Skeletal muscle satellite cell (primary cell): ENCODE measurements around the gene CACNA1S.

Experiments
- H3K27me3 ChIP-seq: 2 replicates; pipeline ENCODE4 v1.7.0; 2013; ENCODE audit warnings: low read length; ENCODE audit not compliant: control insufficient read depth, insufficient read depth
- H3K36me3 ChIP-seq: 2 replicates; pipeline ENCODE4 v1.7.0; 2013; ENCODE audit warnings: mild to moderate bottlenecking, control low read depth, low read length; ENCODE audit not compliant: insufficient read depth
- H3K4me1 ChIP-seq: 2 replicates; pipeline ENCODE4 v1.7.0; 2013; ENCODE audit warnings: low read length; ENCODE audit not compliant: control insufficient read depth, insufficient read depth
- H3K4me2 ChIP-seq: 2 replicates; pipeline ENCODE4 v1.7.0; 2013; ENCODE audit warnings: mild to moderate bottlenecking, low read length
- H3K4me3 ChIP-seq: 2 replicates; pipeline ENCODE4 v1.7.0; 2013; ENCODE audit warnings: low read length
- H3K9ac ChIP-seq: 2 replicates; pipeline ENCODE4 v1.7.0; 2013; ENCODE audit warnings: mild to moderate bottlenecking, low read depth, low read length, moderate library complexity
- H3K9me3 ChIP-seq: replicated peaks from 2 replicates; pipeline ENCODE4 v1.7.0; 2013; ENCODE audit warnings: mild to moderate bottlenecking, control low read depth, low read length

CACNA1S gene

DNA sequence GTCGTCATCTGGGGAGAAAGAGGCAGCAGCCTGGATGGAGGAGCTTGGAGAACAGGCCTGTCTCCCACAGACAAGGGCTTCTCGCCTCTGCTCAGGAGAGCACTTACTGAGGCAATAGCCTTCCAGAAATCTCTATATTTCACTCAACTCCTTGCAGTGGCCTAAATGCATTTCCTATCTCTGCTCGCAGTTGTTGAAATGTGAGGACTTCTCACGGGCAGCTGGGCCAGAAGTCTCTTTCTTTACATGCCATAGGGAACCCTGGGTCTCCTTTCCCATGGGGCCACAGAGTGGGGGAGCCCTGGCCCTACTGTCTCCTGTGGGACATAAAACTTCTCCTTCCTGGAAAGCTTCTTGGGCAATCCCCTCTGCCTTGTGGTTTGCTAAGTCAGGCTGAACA, 45.2 kb downstream of the CACNA1S start:
- H3K9me3 ChIP-seq: no peaks in the 10 kb centered on the region
- no peak overlapping the region for H3K4me2 ChIP-seq
- H3K27me3 ChIP-seq: peaks cover 79% of the 10 kb centered on the region
- no peaks in the 10 kb centered on the region for H3K36me3 ChIP-seq
- no peak overlapping the region for H3K4me3 ChIP-seq
- no peaks in the 10 kb centered on the region for H3K4me1 ChIP-seq
- no peak overlapping the region for H3K9ac ChIP-seq

DNA sequence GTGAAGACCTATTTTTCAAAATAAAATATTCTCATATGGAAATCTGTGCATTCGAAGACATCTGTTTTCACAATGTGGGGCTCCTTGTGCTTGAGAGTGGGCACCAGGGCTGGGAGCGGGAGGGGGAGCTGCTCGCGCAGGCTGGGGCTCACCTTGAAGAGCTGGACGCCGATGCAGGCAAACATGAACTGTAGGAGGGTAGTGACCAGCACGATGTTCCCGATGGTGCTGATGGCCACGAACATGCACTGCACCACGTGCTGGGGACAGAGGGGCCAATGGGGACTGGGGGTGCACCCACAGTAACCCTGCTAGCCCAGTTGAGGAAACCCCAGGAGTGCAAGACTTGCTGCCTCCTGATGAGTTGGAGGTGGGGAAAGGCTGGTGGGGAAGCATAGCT, 46.5 kb downstream of the CACNA1S start:
- no peaks in the 10 kb centered on the region for H3K4me1 ChIP-seq
- H3K27me3 ChIP-seq: peaks cover 77% of the 10 kb centered on the region
- no peak overlapping the region for H3K4me2 ChIP-seq
- H3K36me3 ChIP-seq: no peaks in the 10 kb centered on the region
- H3K9me3 ChIP-seq: no peaks in the 10 kb centered on the region
- no peak overlapping the region for H3K4me3 ChIP-seq
- H3K9ac ChIP-seq: no peak overlapping the region

DNA sequence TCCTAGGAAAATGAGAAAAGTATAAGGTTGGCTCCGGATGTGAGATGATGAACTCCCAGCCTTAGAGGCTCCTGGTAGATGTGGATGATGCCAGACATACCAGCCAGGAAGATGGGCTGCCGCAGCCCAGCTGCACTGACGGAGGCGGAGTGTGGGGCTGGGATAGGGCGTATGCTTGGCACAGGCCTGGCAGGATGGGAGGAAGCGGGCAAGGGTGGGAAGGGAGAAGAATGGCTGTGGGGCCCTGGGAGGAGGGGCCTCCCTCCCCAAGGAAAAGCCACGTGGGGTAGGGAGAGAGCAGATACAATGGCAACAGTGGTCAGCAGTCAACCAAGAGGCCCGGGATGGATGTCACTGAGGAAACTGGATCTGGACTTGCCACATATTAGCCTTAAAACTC, 47.4 kb downstream of the CACNA1S start:
- Histone ChIP-seq H3K9ac (no peak overlapping the region), H3K27me3 (peaks cover 77% of the 10 kb centered on the region), H3K9me3 (no peaks in the 10 kb centered on the region), H3K4me3 (no peak overlapping the region), H3K4me2 (no peak overlapping the region), H3K4me1 (no peaks in the 10 kb centered on the region), H3K36me3 (no peaks in the 10 kb centered on the region)

DNA sequence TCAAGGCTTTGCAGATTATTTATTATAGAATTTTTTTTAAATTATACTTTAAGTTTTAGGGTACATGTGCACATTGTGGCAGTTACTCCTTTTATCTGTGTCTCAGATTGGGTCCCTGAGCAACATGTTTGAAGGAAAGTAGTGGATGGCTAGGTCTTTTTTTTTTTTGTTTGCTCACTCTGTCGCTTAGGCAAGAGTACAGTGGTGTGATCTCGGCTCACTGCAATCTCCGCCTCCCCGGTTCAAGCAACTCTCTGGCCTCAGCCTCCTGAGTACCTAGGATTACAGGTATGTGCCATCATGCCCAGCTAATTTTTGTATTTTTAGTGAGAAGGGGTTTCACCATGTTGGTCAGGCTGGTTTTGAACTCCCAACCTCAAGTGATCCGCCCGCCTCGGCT, 49.1 kb downstream of the CACNA1S start:
- H3K9ac ChIP-seq: no peak overlapping the region
- no peaks in the 10 kb centered on the region for H3K36me3 ChIP-seq
- H3K9me3 ChIP-seq: no peaks in the 10 kb centered on the region
- no peak overlapping the region for H3K4me3 ChIP-seq
- H3K4me1 ChIP-seq: no peaks in the 10 kb centered on the region
- no peak overlapping the region for H3K4me2 ChIP-seq
- H3K27me3 ChIP-seq: peaks cover 82% of the 10 kb centered on the region

DNA sequence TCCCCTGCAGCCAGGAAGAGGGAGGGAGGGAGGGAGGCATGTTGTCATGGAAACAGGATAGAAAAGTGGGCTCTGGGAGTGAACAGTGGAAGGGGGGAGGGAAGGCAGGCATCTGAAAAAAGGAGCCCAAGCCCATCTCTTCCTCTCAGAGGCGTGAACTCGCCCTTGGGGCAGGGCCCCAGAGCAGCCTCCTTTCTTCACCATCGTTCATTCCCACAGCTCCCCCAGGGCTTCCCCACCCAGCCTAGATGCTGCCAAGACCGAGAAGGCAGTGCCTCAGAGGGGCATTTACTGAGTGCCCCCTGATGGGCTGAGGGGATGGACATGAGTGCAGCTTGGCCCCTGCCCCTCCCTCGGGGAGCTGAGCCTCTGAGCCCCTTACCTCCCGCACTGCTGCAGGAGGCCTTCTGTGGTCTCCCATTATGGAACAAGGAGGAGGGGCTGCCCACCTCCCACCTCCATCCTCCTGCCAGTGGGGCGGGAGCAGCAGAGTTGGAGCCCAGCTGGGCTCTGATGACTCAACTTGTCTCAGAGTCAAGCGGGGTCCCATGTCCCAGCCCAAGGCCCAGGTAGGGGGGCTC, 49.6 kb downstream of the CACNA1S start:
- peaks cover 82% of the 10 kb centered on the region for H3K27me3 ChIP-seq
- H3K36me3 ChIP-seq: no peaks in the 10 kb centered on the region
- H3K9ac ChIP-seq: no peak overlapping the region
- H3K9me3 ChIP-seq: no peaks in the 10 kb centered on the region
- no peak overlapping the region for H3K4me3 ChIP-seq
- no peaks in the 10 kb centered on the region for H3K4me1 ChIP-seq
- H3K4me2 ChIP-seq: no peak overlapping the region

DNA sequence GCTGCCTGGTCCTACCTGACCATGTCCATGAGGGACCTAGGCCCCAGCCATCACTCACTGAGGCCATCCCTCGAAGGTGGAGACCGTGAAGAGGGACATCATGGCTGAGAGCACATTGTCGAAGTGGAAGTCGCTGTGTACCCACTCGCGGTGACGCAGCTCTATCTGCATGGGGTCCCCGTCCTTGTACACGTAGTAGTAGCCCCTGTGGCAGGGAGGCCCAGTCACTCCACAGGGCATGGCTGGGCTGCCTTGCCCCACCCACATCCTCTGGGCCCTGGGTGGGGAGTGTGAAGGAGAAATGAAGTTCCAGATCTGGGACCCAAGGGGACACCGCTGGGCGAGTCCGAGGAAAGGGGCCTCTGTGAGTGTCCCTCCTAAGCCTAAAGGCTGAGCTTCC, 50.3 kb downstream of the CACNA1S start:
- Histone ChIP-seq H3K9ac (no peak overlapping the region), H3K9me3 (no peaks in the 10 kb centered on the region), H3K36me3 (no peaks in the 10 kb centered on the region), H3K4me2 (no peak overlapping the region), H3K27me3 (peaks cover 81% of the 10 kb centered on the region), H3K4me3 (no peak overlapping the region), H3K4me1 (no peaks in the 10 kb centered on the region)

DNA sequence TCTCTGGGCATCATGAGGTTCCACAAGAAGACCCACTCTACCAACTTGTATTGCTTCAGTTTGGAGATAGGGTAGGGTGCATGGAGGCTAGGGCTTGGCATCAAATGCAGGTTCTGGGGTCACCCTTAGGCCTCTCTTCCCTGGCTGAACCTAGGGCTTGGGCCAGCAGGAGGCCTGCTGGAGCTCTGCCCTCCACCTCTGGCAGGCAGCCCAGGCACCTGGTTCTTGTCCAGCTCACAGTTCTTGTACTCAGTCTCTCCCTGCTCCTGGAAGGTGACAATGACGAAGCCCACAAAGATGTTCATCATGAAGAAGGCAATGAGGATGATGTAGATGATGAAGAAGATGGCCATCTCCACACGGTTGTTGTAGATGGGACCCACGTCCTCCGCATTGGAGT, 51.2 kb downstream of the CACNA1S start:
- no peak overlapping the region for H3K4me3 ChIP-seq
- no peak overlapping the region for H3K4me2 ChIP-seq
- H3K36me3 ChIP-seq: no peaks in the 10 kb centered on the region
- no peaks in the 10 kb centered on the region for H3K9me3 ChIP-seq
- H3K27me3 ChIP-seq: peaks cover 81% of the 10 kb centered on the region
- H3K4me1 ChIP-seq: no peaks in the 10 kb centered on the region
- no peak overlapping the region for H3K9ac ChIP-seq

DNA sequence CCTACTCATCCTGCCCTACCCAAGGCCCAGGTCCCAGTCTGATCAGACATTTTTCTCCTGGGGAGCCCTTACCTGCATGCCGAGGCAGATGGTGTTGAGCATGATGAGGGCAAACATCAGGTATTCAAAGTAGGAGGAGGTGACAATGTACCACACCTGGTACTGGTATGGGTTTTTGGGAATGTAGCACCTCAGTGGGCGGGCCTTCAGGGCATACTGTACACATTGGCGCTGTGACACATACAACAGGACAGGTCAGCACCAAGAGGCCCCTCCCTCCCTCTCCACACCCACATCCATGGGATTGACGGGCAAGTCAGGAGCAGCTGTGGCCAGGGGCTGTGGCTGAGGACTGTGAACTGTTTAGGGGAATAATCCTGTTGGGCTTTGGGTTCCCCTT, 51.6 kb downstream of the CACNA1S start:
- Histone ChIP-seq H3K9ac (no peak overlapping the region), H3K27me3 (peaks cover 81% of the 10 kb centered on the region), H3K4me3 (no peak overlapping the region), H3K4me1 (no peaks in the 10 kb centered on the region), H3K4me2 (no peak overlapping the region), H3K36me3 (no peaks in the 10 kb centered on the region), H3K9me3 (no peaks in the 10 kb centered on the region)

DNA sequence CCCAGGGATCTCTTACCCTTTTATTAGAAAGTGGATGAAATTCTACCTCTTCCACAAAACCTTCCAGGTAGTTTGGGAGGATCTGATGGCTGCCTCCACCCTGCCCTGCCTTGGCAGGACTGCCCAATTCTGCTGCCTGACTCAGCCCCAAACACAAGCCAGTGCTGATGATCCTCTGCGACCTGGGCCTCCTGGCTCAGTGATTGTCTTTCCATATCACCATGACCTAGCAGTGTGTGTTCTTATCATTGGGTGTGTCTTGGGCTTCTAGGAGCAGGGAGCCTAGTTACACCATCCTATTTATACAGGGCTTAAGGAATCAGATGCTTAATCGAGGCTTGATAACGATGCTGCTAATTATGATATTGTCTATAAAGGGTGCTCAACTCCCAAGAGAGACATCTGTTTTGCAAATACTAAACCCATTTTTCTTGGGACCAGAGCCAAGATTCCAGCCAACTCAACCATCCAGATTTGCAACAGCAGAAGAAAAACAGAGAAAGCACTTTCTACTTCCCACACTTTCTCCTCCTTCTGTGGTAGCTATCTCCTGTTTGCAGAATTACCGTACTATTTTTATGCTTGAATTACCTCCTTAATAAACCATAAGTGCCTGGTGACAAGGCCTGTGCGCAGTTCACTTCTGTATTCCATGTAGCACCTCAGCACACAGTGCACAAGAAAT, 52.2 kb downstream of the CACNA1S start:
- Histone ChIP-seq H3K9me3 (no peaks in the 10 kb centered on the region), H3K4me2 (no peak overlapping the region), H3K4me1 (no peaks in the 10 kb centered on the region), H3K4me3 (no peak overlapping the region), H3K27me3 (peaks cover 83% of the 10 kb centered on the region), H3K9ac (no peak overlapping the region), H3K36me3 (no peaks in the 10 kb centered on the region)

DNA sequence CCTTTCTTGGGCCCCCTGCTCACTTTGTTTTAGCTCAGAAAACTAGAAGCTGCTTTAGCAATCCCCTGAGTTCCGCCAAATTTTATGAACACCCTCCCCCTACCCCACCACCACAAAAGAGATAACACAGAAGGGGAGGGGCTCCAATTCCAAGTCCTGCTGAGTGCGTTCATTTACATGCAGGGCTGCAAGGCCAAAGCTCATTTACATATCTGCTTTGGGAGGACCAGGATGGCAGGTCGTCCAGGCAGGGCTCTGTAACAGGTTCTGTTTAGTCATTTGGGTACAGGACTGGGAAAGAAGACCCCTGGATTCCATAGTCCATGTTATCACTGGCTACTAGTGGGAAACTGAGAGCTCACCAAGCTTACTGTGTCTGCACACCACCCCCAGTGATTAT, 52.8 kb downstream of the CACNA1S start:
- Histone ChIP-seq H3K27me3 (peaks cover 82% of the 10 kb centered on the region), H3K36me3 (no peaks in the 10 kb centered on the region), H3K4me3 (no peak overlapping the region), H3K9me3 (no peaks in the 10 kb centered on the region), H3K9ac (no peak overlapping the region), H3K4me1 (no peaks in the 10 kb centered on the region), H3K4me2 (no peak overlapping the region)

DNA sequence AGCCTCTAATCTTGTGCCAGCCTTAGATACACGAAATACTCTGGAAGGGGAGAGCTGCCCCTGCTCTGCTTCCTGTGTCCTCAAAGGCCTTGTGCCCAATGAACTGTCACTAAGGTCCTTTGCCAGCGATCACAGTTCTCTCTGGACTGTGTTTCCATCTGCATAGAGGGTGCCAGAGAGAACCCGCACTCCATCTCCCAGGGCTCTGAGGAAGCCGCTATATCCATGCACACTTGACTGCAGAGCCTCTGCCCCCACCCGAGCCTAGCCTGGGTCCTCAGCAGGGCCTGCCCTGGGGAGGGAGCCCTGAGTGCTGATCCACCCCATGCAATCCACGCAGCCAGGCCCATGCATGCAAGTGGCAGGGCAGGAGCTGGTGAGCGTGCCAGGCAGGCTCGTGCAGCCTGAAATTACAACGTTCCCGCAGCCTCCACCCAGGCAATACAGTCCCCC, 58.1 kb downstream of the CACNA1S start:
- Histone ChIP-seq H3K4me1 (no peaks in the 10 kb centered on the region), H3K9me3 (no peaks in the 10 kb centered on the region), H3K36me3 (no peaks in the 10 kb centered on the region), H3K4me2 (no peak overlapping the region), H3K4me3 (no peak overlapping the region), H3K27me3 (peaks cover 89% of the 10 kb centered on the region), H3K9ac (no peak overlapping the region)
